Upper lobe of left lung (tissue), 6 donors: ENCODE measurements around the gene TRAPPC10. TPM values are rescaled to one million over a fixed set of nuclear protein-coding genes. Genes with fewer than 3 reads are reported as not detected.

Experiments used
- ATAC-seq, 2 donors: fragments of 200-7000 bp; cut with Tn5 transposase; one replicate each; pipeline ENCODE4 v1.9.1; 2022; ENCODE audit warnings: mild to moderate bottlenecking in 2 of 2, moderate library complexity in 2 of 2; ENCODE audit not compliant: low FRiP score in 2 of 2
- DNase-seq, 2 donors: peaks; one replicate each; pipeline ENCODE4 v3.0.0-alpha.2; 2019 to 2020
- H3K27ac ChIP-seq, 4 donors: fragments of 200-600 bp; sonication (generic); one replicate each; pipeline ENCODE4 v1.5.1; 2016 to 2019
- H3K27me3 ChIP-seq, 4 donors: fragments of 200-600 bp; sonication (generic); one replicate each; pipeline ENCODE4 v1.5.1; 2017 to 2019
- H3K36me3 ChIP-seq, 4 donors: fragments of 200-600 bp; sonication (generic); one replicate each; pipeline ENCODE4 v1.5.1; 2016 to 2019
- H3K4me1 ChIP-seq, 4 donors: fragments of 200-600 bp; sonication (generic); one replicate each; pipeline ENCODE4 v1.5.1; 2018 to 2019
- H3K4me3 ChIP-seq, 4 donors: fragments of 200-600 bp; sonication (generic); one replicate each; pipeline ENCODE4 v1.5.1; 2017 to 2019; ENCODE audit warnings: mild to moderate bottlenecking in 2 of 4, moderate library complexity in 1 of 4
- H3K9me3 ChIP-seq, 4 donors: fragments of 200-600 bp; sonication (generic); one replicate each; pipeline ENCODE4 v1.5.1; 2018 to 2019
- EP300 ChIP-seq, 4 donors: sonication (generic); formaldehyde crosslinking; IDR thresholded peaks; one replicate each; pipeline ENCODE4 v1.5.1; 2017; ENCODE audit warnings: antibody characterized with exemption in 4 of 4, control low read depth in 2 of 4
- POLR2A ChIP-seq, 4 donors: fragments of 450-650 bp; IDR thresholded peaks; one replicate each; pipeline ENCODE4 v1.5.1; 2016 to 2017; ENCODE audit warnings: antibody characterized with exemption in 4 of 4, mild to moderate bottlenecking in 2 of 4
- POLR2AphosphoS5 ChIP-seq, 2 donors: sonication (generic); formaldehyde crosslinking; IDR thresholded peaks; one replicate each; pipeline ENCODE4 v1.5.1; 2017; ENCODE audit warnings: antibody characterized with exemption in 2 of 2
- WGBS, 2 donors: methylation state at CpG; one replicate each; pipeline ENCODE4 v1.1.5; 2017 to 2018; 5-methylcytosine and 5-hydroxymethylcytosine counted together
- total RNA-seq, 6 donors: library from RNA; depleted of rRNA in 4 of 6; stranded (reverse); fragments of >200 nt in 4 of 6; gene quantifications; one replicate each; pipeline versions ENCODE4 v1.1.0 to v1.2.1, GENCODE V29; 2016 to 2021
- TF ChIP-seq, protein P1 (sequence below), 6 experiments: fragments of 450-650 bp in 4 of 6; fragments of 200-600 bp in 2 of 6; sonication (generic) in 2 of 6; IDR thresholded peaks; one replicate each; pipeline ENCODE4 v1.5.1; 2016 to 2019; ENCODE audit warnings: antibody characterized with exemption in 6 of 6
- donor health status: DM: no; HTN: no; CAD: no; lungs with moderate emphysema.
- donor health status: DM: no; HTN: yes; CAD: no; lungs with severe emphysema.

Gene TRAPPC10
- total RNA-seq, 6 donors from 2014 or later = 36.3 to 46.8 (median 43.4) TPM

DNA sequence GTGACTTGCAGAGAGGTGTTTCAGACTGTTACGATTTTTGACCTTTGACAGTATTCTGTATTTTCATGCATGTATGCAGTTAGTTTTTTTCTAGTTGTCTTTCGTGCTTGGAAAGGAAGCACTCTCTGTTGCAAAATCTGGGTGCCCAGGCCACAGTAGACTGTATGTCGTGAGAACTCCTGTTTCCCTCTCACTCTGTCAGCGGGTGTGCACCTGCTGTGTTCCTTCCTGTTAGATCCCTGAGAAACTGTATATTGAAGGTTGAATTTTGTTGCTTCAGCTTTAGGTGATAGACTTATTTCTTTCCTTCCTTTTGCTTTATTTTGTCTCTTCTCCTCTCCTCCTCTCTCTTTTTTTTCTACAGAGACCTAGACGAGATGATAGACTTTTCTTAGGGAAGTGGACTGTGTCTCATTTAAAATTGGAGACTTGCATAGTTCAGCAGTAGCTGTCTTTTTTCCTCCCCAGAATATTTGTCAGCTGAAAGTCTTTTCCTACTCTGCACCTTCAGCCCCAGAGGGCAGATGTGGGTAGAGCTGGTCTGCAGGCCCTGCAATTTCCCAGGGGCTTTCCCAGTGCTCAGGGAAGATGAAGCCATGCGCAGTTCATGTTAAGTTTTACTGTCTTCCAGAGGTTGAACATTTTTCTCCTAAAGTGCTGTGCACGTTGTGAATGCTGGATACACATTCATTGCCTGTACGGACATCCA, 1.4 kb downstream of the TRAPPC10 start:
- H3K27me3 ChIP-seq = no peaks in the 10 kb centered on the region
- H3K36me3 ChIP-seq = no peaks in the 10 kb centered on the region
- TF ChIP-seq POLR2AphosphoS5 (IDR thresholded peaks at IDR 0.05) (no peak), EP300 (IDR thresholded peaks at IDR 0.05) (no peak), POLR2A (IDR thresholded peaks at IDR 0.05) (no peak)
- TF ChIP-seq, protein P1, sequence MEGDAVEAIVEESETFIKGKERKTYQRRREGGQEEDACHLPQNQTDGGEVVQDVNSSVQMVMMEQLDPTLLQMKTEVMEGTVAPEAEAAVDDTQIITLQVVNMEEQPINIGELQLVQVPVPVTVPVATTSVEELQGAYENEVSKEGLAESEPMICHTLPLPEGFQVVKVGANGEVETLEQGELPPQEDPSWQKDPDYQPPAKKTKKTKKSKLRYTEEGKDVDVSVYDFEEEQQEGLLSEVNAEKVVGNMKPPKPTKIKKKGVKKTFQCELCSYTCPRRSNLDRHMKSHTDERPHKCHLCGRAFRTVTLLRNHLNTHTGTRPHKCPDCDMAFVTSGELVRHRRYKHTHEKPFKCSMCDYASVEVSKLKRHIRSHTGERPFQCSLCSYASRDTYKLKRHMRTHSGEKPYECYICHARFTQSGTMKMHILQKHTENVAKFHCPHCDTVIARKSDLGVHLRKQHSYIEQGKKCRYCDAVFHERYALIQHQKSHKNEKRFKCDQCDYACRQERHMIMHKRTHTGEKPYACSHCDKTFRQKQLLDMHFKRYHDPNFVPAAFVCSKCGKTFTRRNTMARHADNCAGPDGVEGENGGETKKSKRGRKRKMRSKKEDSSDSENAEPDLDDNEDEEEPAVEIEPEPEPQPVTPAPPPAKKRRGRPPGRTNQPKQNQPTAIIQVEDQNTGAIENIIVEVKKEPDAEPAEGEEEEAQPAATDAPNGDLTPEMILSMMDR (IDR thresholded peaks at IDR 0.05) = no peak
- no peak for ATAC-seq
- H3K9me3 ChIP-seq = no peaks in the 10 kb centered on the region
- peak overlapping the region; percentile 75 to 99 (median 94) for H3K4me3 ChIP-seq
- peaks cover 21 to 55% (median 31%) of the 10 kb centered on the region in 4 donors for H3K4me1 ChIP-seq
- peak overlapping the region; percentile 91 to 97 (median 96) for H3K27ac ChIP-seq
- WGBS, 2 donors = 15 to 16% methylated on average over 8 of the region's 8 CpGs
- no peak for DNase-seq

DNA sequence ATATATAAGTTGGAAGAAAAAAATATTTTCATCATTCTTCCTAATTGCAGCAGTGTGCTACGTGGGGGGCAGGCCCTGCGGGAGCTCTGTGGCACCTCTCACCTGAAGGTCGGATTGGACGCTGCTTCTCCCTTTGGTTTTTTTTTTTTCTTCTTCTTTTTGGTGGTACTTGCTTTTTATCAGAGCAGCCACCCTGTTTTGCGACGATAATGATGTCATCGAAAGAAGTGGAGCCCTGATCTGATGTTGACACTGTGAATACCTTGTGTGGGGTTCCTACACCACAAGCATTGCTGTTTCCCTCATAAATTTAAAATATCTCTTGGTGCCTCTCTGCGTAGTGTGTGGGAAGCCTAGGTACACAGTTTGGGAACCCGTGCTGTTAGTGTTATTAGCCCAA, 5.5 kb downstream of the TRAPPC10 start:
- no peak overlapping the region for H3K27ac ChIP-seq
- no peaks in the 10 kb centered on the region for H3K36me3 ChIP-seq
- H3K9me3 ChIP-seq = no peaks in the 10 kb centered on the region
- ATAC-seq (no peak), DNase-seq (no peak)
- peaks cover 34 to 75% (median 37%) of the 10 kb centered on the region in 4 donors for H3K4me1 ChIP-seq
- no peaks in the 10 kb centered on the region for H3K27me3 ChIP-seq
- WGBS, 2 donors = 85 to 88% methylated on average over 9 of the region's 9 CpGs
- no peak overlapping the region for H3K4me3 ChIP-seq
- TF ChIP-seq POLR2A (IDR thresholded peaks at IDR 0.05) (no peak), POLR2AphosphoS5 (IDR thresholded peaks at IDR 0.05) (no peak), EP300 (IDR thresholded peaks at IDR 0.05) (no peak)
- TF ChIP-seq, protein P1 (IDR thresholded peaks at IDR 0.05) = no peak

DNA sequence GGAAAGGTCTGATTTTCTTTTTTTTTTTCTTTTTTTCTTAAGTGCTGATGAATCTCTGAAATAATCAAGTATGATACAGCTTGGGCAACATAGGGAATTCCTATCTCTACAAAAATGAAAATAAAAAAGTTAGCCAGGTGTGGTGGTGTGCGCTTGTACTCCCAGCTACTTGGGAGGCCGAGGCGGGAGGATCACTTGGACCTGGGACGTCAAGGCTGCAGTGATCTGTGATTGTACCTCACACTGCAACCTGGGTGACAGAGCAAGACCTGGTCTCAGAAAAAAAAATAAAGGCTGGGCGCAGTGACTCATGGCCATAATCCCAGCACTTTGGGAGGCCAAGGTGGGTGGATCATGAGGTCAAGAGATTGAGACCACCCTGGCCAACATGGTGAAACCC, 6.0 kb downstream of the TRAPPC10 start:
- no peak overlapping the region for H3K4me3 ChIP-seq
- DNase-seq = no peak
- 91 to 98% methylated on average over 5 of the region's 5 CpGs for WGBS, 2 donors
- no peak for ATAC-seq
- peaks cover 34 to 74% (median 36%) of the 10 kb centered on the region in 4 donors for H3K4me1 ChIP-seq
- no peak overlapping the region for H3K27ac ChIP-seq
- no peaks in the 10 kb centered on the region for H3K27me3 ChIP-seq
- H3K36me3 ChIP-seq = no peaks in the 10 kb centered on the region
- H3K9me3 ChIP-seq = no peaks in the 10 kb centered on the region
- TF ChIP-seq POLR2AphosphoS5 (IDR thresholded peaks at IDR 0.05) (no peak), POLR2A (IDR thresholded peaks at IDR 0.05) (no peak), EP300 (IDR thresholded peaks at IDR 0.05) (no peak)
- TF ChIP-seq, protein P1 (IDR thresholded peaks at IDR 0.05) = no peak

DNA sequence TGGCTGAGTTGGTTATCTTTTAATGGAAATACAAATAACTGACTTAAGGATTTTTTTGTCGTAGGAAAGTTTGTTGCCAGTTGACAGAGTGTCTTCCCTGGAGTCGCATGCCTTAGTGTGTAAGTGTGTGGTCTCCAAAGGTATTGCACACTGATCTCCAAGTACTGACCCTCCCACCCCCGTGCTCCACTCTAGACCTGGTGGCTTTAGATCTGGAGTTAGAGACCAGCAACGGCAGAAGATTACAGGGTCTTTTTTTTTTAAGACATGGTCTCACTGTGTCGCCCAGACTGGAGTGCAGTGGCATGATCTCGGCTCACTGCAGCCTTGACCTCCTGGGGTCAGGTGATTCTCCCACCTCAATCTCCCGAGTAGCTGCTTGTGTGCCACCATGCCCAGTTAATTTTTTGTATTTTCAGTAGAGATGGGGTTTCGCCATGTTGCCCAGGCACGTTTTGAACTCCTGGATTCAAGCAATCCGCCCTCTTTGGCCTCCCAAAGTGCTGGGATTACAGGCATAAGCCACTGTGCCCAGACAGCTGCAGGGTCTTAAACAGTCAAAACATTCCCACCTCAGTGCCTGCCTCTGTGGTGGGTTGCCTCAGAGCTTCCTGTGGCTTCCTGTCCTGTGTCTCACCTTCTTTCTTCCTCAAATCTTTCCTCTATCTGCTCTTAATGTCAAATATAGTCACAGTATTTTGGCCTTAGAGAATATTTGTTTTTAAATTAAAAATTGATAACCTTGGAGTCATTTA, 6.9 kb downstream of the TRAPPC10 start:
- 73 to 83% methylated on average over 10 of the region's 10 CpGs for WGBS, 2 donors
- ATAC-seq (no peak), DNase-seq (no peak)
- Histone ChIP-seq H3K36me3 (no peaks in the 10 kb centered on the region), H3K4me1 (peaks cover 26 to 71% (median 30%) of the 10 kb centered on the region in 4 donors), H3K27me3 (no peaks in the 10 kb centered on the region), H3K27ac (no peak overlapping the region), H3K9me3 (no peaks in the 10 kb centered on the region), H3K4me3 (no peak overlapping the region)
- TF ChIP-seq, protein P1 (IDR thresholded peaks at IDR 0.05) = no peak
- TF ChIP-seq POLR2A (IDR thresholded peaks at IDR 0.05) = no peak
- no peak for TF ChIP-seq POLR2AphosphoS5 (IDR thresholded peaks at IDR 0.05)
- no peak for TF ChIP-seq EP300 (IDR thresholded peaks at IDR 0.05)
